Stimulated activated naive CD8-positive, alpha-beta T cell treated with anti-CD3 and anti-CD28 coated beads, Interleukin-15, Interleukin-2, amounts not matched to agents 100 U/mL and 50 U/mL, for 24 hours (primary cell): ENCODE measurements around the gene TREML4.
"Not testable (repeated sequence)": the region's sequence is repeated elsewhere in the genome, so short reads cannot be mapped to it uniquely, and the experiment has no call there.

Experiments
- ATAC-seq: fragments of 150-1000 bp; cut with Tn5 transposase; one replicate; pipeline ENCODE4 v1.10.0; 2021
- DNase-seq: peaks from one replicate; pipeline ENCODE4 v3.0.0; 2021

TREML4 gene

GRCh38 chr6:41208439-41209106 lies 19.6 kb upstream of the TREML4 start:
- ATAC-seq (peak; percentile 43), DNase-seq (no peak)

DNA sequence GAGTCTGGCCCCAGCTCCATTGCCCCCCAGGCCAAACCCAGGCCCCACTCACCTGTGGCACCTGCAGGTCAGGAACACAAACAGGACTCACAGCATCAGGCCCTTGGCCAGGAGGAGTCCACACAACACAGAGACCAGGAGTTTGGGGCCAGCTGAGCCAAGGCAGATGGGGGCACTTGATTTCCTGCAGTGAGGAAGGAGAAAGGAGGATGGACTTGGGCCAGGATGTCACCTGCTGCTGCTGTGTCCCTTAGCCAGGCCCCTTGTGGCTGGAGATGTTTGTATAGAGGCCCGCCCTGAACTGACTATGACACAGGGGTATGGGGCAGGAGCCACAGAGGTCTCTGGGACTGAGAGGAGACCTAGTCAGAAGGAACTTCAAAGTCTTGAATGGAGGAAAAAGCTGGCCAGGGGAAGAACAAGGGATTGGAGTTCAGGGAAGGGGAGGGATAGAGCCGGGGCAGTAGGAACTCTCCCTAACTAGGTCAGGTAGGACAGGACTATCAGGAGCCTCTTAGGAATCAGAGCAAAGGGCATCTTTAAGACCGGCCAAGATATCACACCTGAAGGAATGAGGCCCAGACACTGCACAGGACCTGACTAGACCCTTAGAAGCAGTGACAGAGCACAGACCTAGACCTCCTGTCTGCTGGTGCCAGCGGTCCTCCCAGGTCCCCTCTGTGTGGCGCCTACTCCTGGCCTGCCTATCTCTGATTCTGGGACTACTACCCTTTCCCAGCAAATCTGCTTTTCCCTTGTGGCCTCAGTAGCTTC lies 18.4 kb upstream of the TREML4 start:
- ATAC-seq (no peak), DNase-seq (no peak)

- no peak for ATAC-seq
- no peak for DNase-seq
Measured at GRCh38 chr6:41214559-41215238, 13.4 kb upstream of the TREML4 start.

DNA sequence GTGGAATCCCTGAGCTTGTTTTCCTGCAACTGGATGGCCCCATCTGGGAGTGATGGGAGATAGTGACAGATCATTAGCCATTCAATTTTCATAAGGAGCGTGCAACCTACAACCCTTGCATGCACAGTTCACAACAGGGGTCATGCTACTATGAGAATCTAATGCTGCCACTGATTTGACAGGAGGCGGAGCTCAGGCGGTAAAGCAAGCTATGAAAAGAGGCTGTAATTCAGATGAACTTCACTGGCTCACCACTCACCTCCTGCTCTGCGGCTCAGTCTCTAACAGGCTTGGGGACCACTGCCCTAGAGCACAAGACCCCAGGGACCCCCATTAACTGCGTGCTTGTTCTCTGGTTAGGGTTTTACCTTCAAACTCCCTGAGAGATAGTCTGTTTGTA lies 12.4 kb upstream of the TREML4 start:
- no peak for DNase-seq
- ATAC-seq: no peak

GRCh38 chr6:41216616-41217015 lies 11.5 kb upstream of the TREML4 start:
- DNase-seq: no peak
- ATAC-seq: no peak

DNA sequence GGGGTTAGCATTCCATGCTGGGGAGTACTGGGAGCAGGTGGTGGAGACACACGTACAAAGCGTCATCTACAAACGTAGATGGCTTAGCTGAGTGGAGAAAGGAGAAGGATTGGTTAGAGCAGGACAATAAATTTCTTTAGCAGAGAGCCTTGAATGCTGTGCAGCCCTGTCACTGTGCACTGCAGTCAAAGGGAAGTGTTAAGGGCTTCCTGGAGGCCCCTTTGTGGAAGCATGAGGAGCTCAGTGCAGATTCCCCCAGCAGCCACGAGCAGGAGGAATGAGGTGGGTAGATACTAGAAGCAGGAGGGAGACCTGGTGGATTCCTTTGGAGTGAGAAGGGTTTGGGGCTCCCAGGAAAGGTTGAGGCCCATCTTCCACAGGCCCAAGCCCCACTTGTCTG lies 6.1 kb upstream of the TREML4 start:
- no peak for ATAC-seq
- no peak for DNase-seq

GRCh38 chr6:41222513-41222912 lies 5.6 kb upstream of the TREML4 start:
- ATAC-seq (no peak), DNase-seq (no peak)

DNA sequence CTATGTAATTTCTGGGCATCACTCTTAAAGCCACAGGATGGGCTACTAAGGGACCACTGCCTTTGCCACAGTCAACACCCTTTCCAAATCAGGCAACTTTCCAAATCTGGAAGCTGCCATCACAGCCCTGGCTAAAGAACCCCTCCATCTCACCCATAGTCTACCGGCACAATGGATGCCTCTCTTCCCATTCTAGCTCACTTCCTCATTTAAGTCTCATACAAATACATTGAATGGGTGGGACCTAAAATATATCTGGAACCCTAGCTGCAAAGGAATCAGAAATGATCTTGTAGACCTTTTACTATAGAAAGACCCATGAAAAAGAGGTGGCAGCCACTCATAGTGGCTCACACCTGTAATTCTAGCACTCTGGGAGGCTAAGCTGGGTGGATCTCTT lies 3.3 kb upstream of the TREML4 start:
- DNase-seq (no peak), ATAC-seq (no peak)

GRCh38 chr6:41226752-41227151 lies 1.4 kb upstream of the TREML4 start:
- no peak for DNase-seq

DNA sequence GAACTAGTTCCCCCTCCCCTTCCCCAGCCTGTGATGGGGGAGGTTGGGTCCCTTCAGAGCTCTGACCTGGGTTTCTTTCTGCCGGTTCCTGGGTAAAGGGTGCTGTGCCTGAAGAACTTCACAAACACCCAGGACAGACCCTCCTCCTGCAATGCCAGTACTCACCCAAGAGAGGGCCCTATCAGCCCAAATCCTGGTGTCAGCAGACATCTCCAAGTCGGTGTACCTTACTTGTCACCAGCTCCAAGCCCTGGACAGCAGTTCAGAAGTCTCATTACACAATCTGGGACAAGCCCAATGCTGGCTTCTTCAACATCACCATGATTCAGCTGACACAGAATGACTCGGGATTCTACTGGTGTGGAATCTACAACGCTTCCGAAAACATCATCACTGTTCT lies 467 bp downstream of the TREML4 start:
- ATAC-seq (no peak), DNase-seq (no peak)

More at GRCh38 chr6:41226752-41227151, 1.4 kb upstream of the TREML4 start:
- ATAC-seq: no peak

DNA sequence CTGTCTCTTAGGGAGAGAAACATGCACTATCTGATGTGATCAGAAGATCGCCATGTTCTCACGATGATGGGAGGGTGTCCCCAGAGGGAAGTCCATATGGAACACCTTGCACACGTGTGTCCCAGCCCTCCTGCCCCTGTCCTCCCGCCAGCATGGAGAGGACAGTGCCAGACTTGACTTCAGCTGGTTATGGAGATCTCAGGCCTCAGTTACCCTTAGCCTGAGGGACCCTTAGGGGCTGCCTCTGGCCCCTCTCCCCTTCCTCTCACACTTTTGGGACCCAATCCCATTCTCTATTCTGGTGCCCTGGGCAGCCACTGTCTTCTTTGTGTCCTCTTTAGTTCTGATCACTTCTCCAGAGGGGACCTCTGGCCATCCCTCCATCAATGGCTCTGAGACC lies 1.6 kb downstream of the TREML4 start:
- DNase-seq (no peak), ATAC-seq (no peak)

DNA sequence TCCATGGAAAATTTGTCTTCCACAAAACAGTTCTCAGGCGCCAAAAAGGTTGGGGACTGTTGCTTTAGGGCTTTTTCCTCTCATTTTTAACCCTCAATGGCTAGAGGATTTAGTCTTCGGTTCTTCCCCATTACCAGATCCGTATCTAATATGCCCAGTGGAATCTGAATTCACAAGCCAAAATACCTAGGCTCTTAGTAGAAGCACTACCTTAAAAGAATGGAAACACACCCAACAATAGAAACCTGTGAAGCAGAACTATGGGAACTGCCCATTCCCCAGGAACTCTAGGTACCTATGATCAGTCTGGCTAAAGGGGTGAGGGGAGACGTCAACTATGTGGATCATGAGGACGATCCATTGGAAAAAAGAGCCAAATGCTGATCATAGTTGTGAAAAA lies 3.1 kb downstream of the TREML4 start:
- DNase-seq (no peak), ATAC-seq (no peak)

- DNase-seq: no peak
Measured at GRCh38 chr6:41232667-41233066, 4.5 kb downstream of the TREML4 start.

GRCh38 chr6:41236276-41236675 lies 8.1 kb downstream of the TREML4 start:
- DNase-seq: no peak
- ATAC-seq: no peak

More at GRCh38 chr6:41232667-41233066, 4.5 kb downstream of the TREML4 start:
- no peak for ATAC-seq

- ATAC-seq: peak; percentile 23
- no peak for DNase-seq
Measured at GRCh38 chr6:41237128-41237527, 9.0 kb downstream of the TREML4 start.

DNA sequence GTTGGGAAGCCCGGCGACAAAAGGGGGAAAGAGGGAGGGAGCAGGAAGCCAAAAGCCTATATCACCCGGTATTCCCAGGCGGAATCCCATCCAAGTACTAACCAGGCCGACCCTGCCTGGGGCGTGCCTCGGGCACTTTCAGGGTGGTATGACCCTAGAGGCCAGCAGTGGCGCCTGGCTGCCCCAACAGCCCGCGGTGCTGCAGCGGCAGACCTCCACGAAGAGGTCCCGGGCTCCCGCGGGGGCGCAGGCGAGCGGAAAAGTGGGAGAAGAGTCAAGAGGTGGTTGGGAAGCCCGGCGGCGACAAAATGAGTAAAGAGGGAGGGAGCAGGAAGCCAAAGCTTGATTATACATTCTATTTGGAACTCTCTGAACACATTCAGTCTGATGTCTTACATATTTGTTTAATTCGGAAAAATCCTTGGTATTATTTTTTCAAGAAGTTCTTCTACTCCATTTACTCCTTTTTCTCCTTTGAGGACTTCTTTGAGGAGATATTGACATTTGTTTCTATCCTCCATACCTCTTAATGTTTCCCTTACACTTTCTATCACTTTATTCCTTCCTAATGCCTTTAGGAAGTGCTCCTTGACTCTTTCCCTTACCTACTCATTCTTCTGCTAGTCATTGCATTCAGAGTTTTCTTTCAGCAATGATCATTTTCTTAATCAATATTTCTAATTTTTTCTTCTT lies 11.5 kb downstream of the TREML4 start:
- DNase-seq (no peak), ATAC-seq (no peak)

GRCh38 chr6:41246529-41246928 lies 18.4 kb downstream of the TREML4 start:
- ATAC-seq: not testable (repeated sequence)

GRCh38 chr6:41247288-41247865 lies 19.2 kb downstream of the TREML4 start:
- DNase-seq (no peak), ATAC-seq (no peak)

More at GRCh38 chr6:41246529-41246928, 18.4 kb downstream of the TREML4 start:
- DNase-seq: not testable (repeated sequence)

DNA sequence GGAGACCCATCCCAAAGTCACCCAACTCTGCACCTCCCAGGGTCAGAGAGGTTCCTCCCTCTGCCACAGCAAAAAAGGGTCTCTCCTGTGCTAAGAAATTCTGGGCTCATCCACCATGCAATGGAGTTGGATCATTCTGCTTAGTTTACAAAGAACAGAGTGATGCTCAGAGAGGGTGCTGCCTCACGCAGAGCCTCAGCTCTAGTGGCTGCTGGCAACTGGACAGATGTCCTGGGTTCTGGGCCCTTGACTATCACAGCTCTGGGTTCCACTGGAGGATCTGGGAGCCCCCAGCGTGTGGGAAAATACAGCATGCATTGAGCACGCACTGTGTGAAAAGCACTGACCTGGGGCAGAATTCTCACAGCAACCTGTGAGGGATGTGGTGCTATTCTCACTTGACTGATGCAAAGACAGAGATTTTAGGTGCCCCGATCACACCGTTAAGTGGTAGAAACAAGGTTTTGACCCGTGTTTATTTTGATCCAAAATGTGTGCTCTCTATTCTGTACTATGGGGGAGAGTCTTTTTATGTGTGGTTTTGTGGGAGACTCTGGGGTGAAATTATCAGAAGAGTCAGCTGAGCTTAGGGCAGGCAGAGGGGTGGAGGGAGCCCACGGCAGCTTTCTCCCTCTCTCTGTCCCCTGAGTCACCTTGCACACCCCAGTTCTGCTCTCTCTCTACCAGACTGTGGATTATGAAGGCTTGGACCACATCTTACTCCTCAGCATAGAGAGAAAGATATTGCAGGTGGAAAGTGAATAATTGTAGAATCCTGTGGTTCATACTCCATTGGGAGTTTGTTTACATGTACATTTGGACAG lies 19.9 kb downstream of the TREML4 start:
- ATAC-seq (no peak), DNase-seq (no peak)

DNA sequence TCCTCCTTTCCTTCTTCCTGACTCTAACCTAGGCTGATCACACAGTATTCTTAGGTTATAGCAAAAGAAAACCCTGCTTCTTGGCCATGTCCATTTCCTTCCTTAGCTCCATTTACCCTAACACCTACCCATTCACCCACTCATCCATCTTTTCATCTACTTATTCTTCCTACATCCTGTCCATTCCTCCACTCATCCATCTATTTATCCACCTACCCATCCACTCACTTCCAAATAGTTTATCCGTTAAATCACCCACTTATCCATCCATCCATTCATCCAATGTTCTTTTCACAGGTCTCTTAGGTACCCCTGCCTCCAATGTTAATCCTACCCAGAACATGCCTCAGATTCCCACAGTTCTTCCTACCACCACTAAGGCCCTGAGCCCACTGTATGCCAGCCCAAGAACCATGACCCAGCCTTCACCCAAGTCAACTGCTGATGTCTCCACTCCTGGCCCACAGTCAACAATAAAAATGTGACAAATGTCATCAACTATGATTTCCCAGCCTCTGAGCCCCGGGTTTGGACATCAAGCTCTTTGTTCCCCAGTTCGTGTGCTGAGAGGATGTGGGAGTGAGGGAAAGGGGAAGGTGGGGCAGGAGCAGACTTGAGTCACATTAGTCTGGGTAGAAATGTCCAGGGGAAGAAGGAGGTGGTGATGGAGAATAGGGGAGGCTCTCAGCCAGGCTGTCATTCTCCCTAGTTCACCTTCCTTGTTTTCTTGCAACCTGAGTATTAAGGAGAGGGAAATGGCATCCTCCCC lies 24.4 kb downstream of the TREML4 start:
- ATAC-seq (no peak), DNase-seq (no peak)

GRCh38 chr6:41255110-41255509 lies 27.0 kb downstream of the TREML4 start:
- ATAC-seq: no peak
- no peak for DNase-seq
